Superior temporal gyrus (tissue), 1 donor: ENCODE results near the gene OSBPL5.

Experiments
- DNase-seq: peaks from one replicate; pipeline ENCODE4 v3.0.0-alpha.2; 2016; ENCODE audit errors: extremely low spot score

OSBPL5 gene

GRCh38 chr11:3102641-3102921, 62.5 kb downstream of the OSBPL5 start:
- no peak for DNase-seq

GRCh38 chr11:3101921-3102640, 63.0 kb downstream of the OSBPL5 start:
- no peak for DNase-seq

- no peak for DNase-seq
These were observed 65.9 kb downstream of the OSBPL5 start for GRCh38 chr11:3099178-3099577.

- no peak for DNase-seq
These were observed 68.1 kb downstream of the OSBPL5 start for GRCh38 chr11:3096909-3097530.

GRCh38 chr11:3095712-3096361, 69.3 kb downstream of the OSBPL5 start:
- no peak for DNase-seq

- no peak for DNase-seq
These were observed 70.8 kb downstream of the OSBPL5 start for GRCh38 chr11:3094223-3094824.

- no peak for DNase-seq
These were observed 71.6 kb downstream of the OSBPL5 start for GRCh38 chr11:3093281-3094191.

GRCh38 chr11:3092603-3093141, 72.4 kb downstream of the OSBPL5 start:
- DNase-seq, result no peak

- DNase-seq, result peak; percentile 71
These were observed 73.1 kb downstream of the OSBPL5 start for GRCh38 chr11:3091846-3092602.

- no peak for DNase-seq
These were observed 73.8 kb downstream of the OSBPL5 start for GRCh38 chr11:3091081-3091845.

- no peak for DNase-seq
These were observed 74.8 kb downstream of the OSBPL5 start for GRCh38 chr11:3090096-3090901.

GRCh38 chr11:3089236-3090061, 75.7 kb downstream of the OSBPL5 start:
- no peak for DNase-seq

- DNase-seq, result no peak
These were observed 76.3 kb downstream of the OSBPL5 start for GRCh38 chr11:3088806-3089205.

- no peak for DNase-seq
These were observed 77.0 kb downstream of the OSBPL5 start for GRCh38 chr11:3087821-3088800.

- no peak for DNase-seq
These were observed 77.7 kb downstream of the OSBPL5 start for GRCh38 chr11:3087373-3087772.

GRCh38 chr11:3086671-3087150, 78.4 kb downstream of the OSBPL5 start:
- DNase-seq, result no peak

- no peak for DNase-seq
These were observed 79.0 kb downstream of the OSBPL5 start for GRCh38 chr11:3086114-3086513.
